HL-60 (cell line): ENCODE measurements around the gene LIMA1.

Experiments
- DNase-seq, 2 experiments: peaks; one replicate each; pipeline ENCODE4 v3.0.0-alpha.2; 2010 to 2020; ENCODE audit warnings: low read depth in 1 of 2, low spot score in 1 of 2
- H3K27ac ChIP-seq: fragments of 250-450 bp; sonication (Bioruptor Pico); replicated peaks from 2 replicates; pipeline ENCODE4 v1.5.1; 2020; ENCODE audit warnings: mild to moderate bottlenecking, moderate library complexity
- H3K27me3 ChIP-seq: fragments of 250-450 bp; sonication (Bioruptor Pico); 2 replicates; pipeline ENCODE4 v1.5.1; 2021; ENCODE audit warnings: mild to moderate bottlenecking, moderate library complexity; ENCODE audit not compliant: insufficient read depth, poor library complexity, severe bottlenecking
- H3K4me3 ChIP-seq: replicated peaks from 2 replicates; pipeline ENCODE4 v1.5.1; 2011; ENCODE audit warnings: mild to moderate bottlenecking, control low read depth, low read length; ENCODE audit not compliant: insufficient read depth
- CTCF ChIP-seq: IDR thresholded peaks from one replicate; pipeline ENCODE4 v1.5.1; 2011; ENCODE audit warnings: low read length, control low read depth, inconsistent platforms; ENCODE audit not compliant: insufficient read depth
- GABPA ChIP-seq: IDR thresholded peaks from 2 replicates; pipeline ENCODE4 v1.6.1; 2012; ENCODE audit warnings: low read depth
- POLR2AphosphoS5 ChIP-seq: IDR thresholded peaks from 2 replicates; pipeline ENCODE4 v1.6.1; 2012; ENCODE audit warnings: low read depth
- REST ChIP-seq: IDR thresholded peaks from 2 replicates; pipeline ENCODE4 v1.6.1; 2012; ENCODE audit warnings: low read depth; ENCODE audit not compliant: insufficient replicate concordance
- SPI1 ChIP-seq: IDR thresholded peaks from 2 replicates; pipeline ENCODE4 v1.6.1; 2012; ENCODE audit warnings: low read depth, mild to moderate bottlenecking, borderline replicate concordance

The LIMA1 gene

GRCh38 chr12:50192236-50192635 is 91.1 kb downstream of the LIMA1 start:
- H3K27ac ChIP-seq = no peak overlapping the region
- TF ChIP-seq CTCF (no peak), REST (no peak), POLR2AphosphoS5 (no peak), SPI1 (no peak), GABPA (no peak)
- H3K4me3 ChIP-seq = no peak overlapping the region
- DNase-seq = no peak
- H3K27me3 ChIP-seq = no peaks in the 10 kb centered on the region

GRCh38 chr12:50190859-50191258 is 92.5 kb downstream of the LIMA1 start:
- no peak overlapping the region for H3K4me3 ChIP-seq
- no peaks in the 10 kb centered on the region for H3K27me3 ChIP-seq
- no peak for TF ChIP-seq CTCF
- no peak for TF ChIP-seq POLR2AphosphoS5
- no peak for TF ChIP-seq GABPA
- TF ChIP-seq SPI1 = no peak
- TF ChIP-seq REST = no peak
- no peak overlapping the region for H3K27ac ChIP-seq
- DNase-seq = no peak

GRCh38 chr12:50188875-50189575 is 94.3 kb downstream of the LIMA1 start:
- no peaks in the 10 kb centered on the region for H3K27me3 ChIP-seq
- no peak for DNase-seq
- H3K27ac ChIP-seq = no peak overlapping the region
- TF ChIP-seq GABPA (no peak), SPI1 (no peak), POLR2AphosphoS5 (no peak), REST (no peak), CTCF (no peak)
- no peak overlapping the region for H3K4me3 ChIP-seq
